ENCODE data around the gene SOX6. TPM values are rescaled to one million over a fixed set of nuclear protein-coding genes. Genes with fewer than 3 reads are reported as not detected.

Gene SOX6
- total RNA-seq, 1 donor from 2014 or later: 19.6 TPM

- Mint-ChIP-seq H3K36me3 (ENCODE audit: low read depth) (no peaks in the 10 kb centered on the region), H3K27me3 (ENCODE audit: low read depth) (no peaks in the 10 kb centered on the region), H3K4me1 (peaks cover 15% of the 10 kb centered on the region), H3K27ac (ENCODE audit: unreplicated experiment) (no peak overlapping the region), H3K9me3 (no peaks in the 10 kb centered on the region), H3K4me3 (no peak overlapping the region)
- DNase-seq (ENCODE audit: low read depth, low spot score): no peak
- no peak for TF ChIP-seq CTCF (conservative IDR thresholded peaks at IDR 0.05)
Observed at GRCh38 chr11:16009021-16009420, 347.3 kb downstream of the SOX6 start.

- Mint-ChIP-seq H3K27me3 (ENCODE audit: low read depth) (no peaks in the 10 kb centered on the region), H3K27ac (ENCODE audit: unreplicated experiment) (no peak overlapping the region), H3K36me3 (ENCODE audit: low read depth) (no peaks in the 10 kb centered on the region), H3K4me1 (peaks cover 13% of the 10 kb centered on the region), H3K4me3 (no peak overlapping the region), H3K9me3 (no peaks in the 10 kb centered on the region)
- no peak for TF ChIP-seq CTCF (conservative IDR thresholded peaks at IDR 0.05)
- DNase-seq (ENCODE audit: low read depth, low spot score): no peak
Observed at GRCh38 chr11:16007514-16007913, 348.8 kb downstream of the SOX6 start.

- no peaks in the 10 kb centered on the region for H3K9me3 Mint-ChIP-seq
Observed at GRCh38 chr11:16002942-16003341, 353.4 kb downstream of the SOX6 start.

GRCh38 chr11:16001899-16002426 is 354.4 kb downstream of the SOX6 start:
- Mint-ChIP-seq H3K36me3 (ENCODE audit: low read depth) (no peaks in the 10 kb centered on the region), H3K4me3 (no peak overlapping the region), H3K9me3 (no peaks in the 10 kb centered on the region), H3K27ac (ENCODE audit: unreplicated experiment) (peak overlapping the region; percentile 9), H3K4me1 (peaks cover 26% of the 10 kb centered on the region), H3K27me3 (ENCODE audit: low read depth) (no peaks in the 10 kb centered on the region)
- DNase-seq (ENCODE audit: low read depth, low spot score): no peak
- no peak for TF ChIP-seq CTCF (conservative IDR thresholded peaks at IDR 0.05)

More at GRCh38 chr11:16002942-16003341, 353.4 kb downstream of the SOX6 start:
- DNase-seq (ENCODE audit: low read depth, low spot score): no peak
- no peak for TF ChIP-seq CTCF (conservative IDR thresholded peaks at IDR 0.05)
- H3K4me3 Mint-ChIP-seq: no peak overlapping the region
- no peaks in the 10 kb centered on the region for H3K36me3 Mint-ChIP-seq (ENCODE audit: low read depth)
- peak overlapping the region; percentile 48 for H3K27ac Mint-ChIP-seq (ENCODE audit: unreplicated experiment)
- no peaks in the 10 kb centered on the region for H3K27me3 Mint-ChIP-seq (ENCODE audit: low read depth)
- H3K4me1 Mint-ChIP-seq: peaks cover 26% of the 10 kb centered on the region

GRCh38 chr11:16001044-16001568 is 355.2 kb downstream of the SOX6 start:
- H3K27me3 Mint-ChIP-seq (ENCODE audit: low read depth): no peaks in the 10 kb centered on the region
- peaks cover 26% of the 10 kb centered on the region for H3K4me1 Mint-ChIP-seq
- no peak overlapping the region for H3K27ac Mint-ChIP-seq (ENCODE audit: unreplicated experiment)
- no peaks in the 10 kb centered on the region for H3K36me3 Mint-ChIP-seq (ENCODE audit: low read depth)
- TF ChIP-seq CTCF (conservative IDR thresholded peaks at IDR 0.05): no peak
- no peak for DNase-seq (ENCODE audit: low read depth, low spot score)
- H3K4me3 Mint-ChIP-seq: no peak overlapping the region
- H3K9me3 Mint-ChIP-seq: no peaks in the 10 kb centered on the region

Data from neural crest cell (in vitro differentiated cells).